ENCODE measurements around the gene PHF11. TPM values are rescaled to one million over a fixed set of nuclear protein-coding genes. Genes with fewer than 3 reads are reported as not detected.
A peak's percentile ranks its signal among the peaks of the same experiment; 100 is the strongest.
"Not testable (repeated sequence)": the region's sequence is repeated elsewhere in the genome, so short reads cannot be mapped to it uniquely, and the experiment has no call there.

PHF11 gene
- total and polyA plus RNA-seq, 2 donors: 38.1 to 41.2 TPM

DNA sequence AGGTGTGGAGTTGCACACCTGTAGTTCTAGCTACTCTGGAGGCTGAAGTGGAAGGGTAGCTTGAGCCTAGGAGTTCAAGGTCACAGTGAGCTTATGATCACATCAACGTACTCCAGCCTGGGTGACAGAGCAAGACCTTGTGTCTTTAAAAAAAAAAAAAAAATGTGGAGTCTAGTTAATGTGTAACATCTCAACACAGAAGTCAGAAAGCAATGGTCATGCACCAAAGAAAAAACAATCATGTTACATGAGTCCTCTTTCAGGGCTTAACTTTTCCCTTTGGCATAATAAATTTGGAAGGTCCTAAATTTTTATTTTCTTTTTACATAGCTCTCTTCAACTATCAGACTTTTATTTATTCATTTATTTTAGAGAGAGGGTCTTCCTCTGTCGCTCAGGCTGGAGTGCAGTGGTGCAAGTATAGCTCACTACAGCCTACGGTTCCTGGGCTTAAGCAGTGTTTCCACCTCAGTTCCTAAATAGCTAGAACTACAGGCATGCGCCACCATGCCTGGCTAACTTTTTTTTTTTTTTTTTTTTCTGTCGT lies 29.4 kb upstream of the PHF11 start:
- WGBS: 92% methylated on average over 5 of the region's 5 CpGs
- H3K4me3 ChIP-seq (ENCODE audit: low read depth, low read length): no peak overlapping the region
- H3K27ac ChIP-seq (ENCODE audit: low read depth): no peak overlapping the region
- peaks cover 5% of the 10 kb centered on the region for H3K36me3 ChIP-seq (ENCODE audit: insufficient read depth)
- no peaks in the 10 kb centered on the region for H3K4me1 ChIP-seq (ENCODE audit: insufficient read depth)
- no peak for DNase-seq (ENCODE audit: extremely low spot score)

DNA sequence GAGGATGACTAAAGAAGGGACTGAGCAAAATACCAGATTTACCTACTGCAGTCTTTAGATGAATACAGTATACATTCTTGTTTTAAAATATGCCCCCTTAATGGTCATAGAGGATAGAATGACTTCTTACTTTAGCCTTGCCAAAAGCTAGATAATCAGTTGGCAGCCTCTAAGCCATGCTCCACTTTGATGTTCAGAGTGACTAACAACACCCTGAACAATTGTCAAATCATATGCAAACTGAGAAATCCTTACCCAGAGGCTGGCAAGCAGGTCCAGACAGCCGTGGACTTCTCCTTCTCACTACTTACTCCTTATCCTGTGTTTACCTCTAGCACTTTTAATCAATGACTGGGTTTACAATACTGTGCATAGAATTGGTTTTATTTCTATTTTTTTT lies 23.6 kb upstream of the PHF11 start:
- H3K36me3 ChIP-seq (ENCODE audit: insufficient read depth): peaks cover 1% of the 10 kb centered on the region
- no peak for DNase-seq (ENCODE audit: extremely low spot score)
- H3K4me1 ChIP-seq (ENCODE audit: insufficient read depth): no peaks in the 10 kb centered on the region
- WGBS: 56% methylated on average over 1 of the region's 1 CpG
- H3K4me3 ChIP-seq (ENCODE audit: low read depth, low read length): no peak overlapping the region
- no peak overlapping the region for H3K27ac ChIP-seq (ENCODE audit: low read depth)

DNA sequence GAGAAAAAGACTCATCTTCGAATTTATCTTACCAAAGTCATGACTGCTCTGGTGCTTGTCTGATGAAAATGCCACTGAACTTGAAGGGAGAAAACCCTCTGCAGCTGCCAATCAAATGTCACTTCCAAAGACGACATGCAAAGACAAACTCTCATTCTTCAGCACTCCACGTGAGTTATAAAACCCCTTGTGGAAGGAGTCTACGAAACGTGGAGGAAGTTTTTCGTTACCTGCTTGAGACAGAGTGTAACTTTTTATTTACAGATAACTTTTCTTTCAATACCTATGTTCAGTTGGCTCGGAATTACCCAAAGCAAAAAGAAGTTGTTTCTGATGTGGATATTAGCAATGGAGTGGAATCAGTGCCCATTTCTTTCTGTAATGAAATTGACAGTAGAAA lies 19.2 kb upstream of the PHF11 start:
- DNase-seq (ENCODE audit: extremely low spot score): no peak
- H3K4me1 ChIP-seq (ENCODE audit: insufficient read depth): no peaks in the 10 kb centered on the region
- WGBS: 94% methylated on average over 7 of the region's 7 CpGs
- no peak overlapping the region for H3K27ac ChIP-seq (ENCODE audit: low read depth)
- no peak overlapping the region for H3K4me3 ChIP-seq (ENCODE audit: low read depth, low read length)
- peaks cover 3% of the 10 kb centered on the region for H3K36me3 ChIP-seq (ENCODE audit: insufficient read depth)

DNA sequence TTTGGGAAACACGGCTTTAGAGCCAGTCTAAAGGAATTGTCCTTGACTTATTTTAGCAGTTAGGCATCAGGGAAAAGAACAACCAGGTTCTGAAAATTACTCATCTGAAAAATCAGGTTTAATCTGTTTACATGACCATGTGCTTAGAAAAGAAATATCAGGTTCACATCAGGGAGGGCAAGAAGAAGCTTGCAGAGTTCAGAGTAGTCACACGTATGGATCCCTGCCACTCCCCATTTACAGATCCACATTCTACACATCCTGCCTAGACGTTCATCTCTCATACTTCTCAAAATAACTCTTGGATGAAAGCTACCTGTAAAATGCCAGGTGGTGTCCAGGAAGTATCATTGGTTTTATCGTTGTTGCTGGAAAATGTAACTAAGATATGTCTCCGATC lies 14.0 kb upstream of the PHF11 start:
- Histone ChIP-seq H3K36me3 (ENCODE audit: insufficient read depth) (peaks cover 2% of the 10 kb centered on the region), H3K4me1 (ENCODE audit: insufficient read depth) (no peaks in the 10 kb centered on the region), H3K27ac (ENCODE audit: low read depth) (no peak overlapping the region), H3K4me3 (ENCODE audit: low read depth, low read length) (no peak overlapping the region)
- no peak for DNase-seq (ENCODE audit: extremely low spot score)
- 71% methylated on average over 5 of the region's 5 CpGs for WGBS

DNA sequence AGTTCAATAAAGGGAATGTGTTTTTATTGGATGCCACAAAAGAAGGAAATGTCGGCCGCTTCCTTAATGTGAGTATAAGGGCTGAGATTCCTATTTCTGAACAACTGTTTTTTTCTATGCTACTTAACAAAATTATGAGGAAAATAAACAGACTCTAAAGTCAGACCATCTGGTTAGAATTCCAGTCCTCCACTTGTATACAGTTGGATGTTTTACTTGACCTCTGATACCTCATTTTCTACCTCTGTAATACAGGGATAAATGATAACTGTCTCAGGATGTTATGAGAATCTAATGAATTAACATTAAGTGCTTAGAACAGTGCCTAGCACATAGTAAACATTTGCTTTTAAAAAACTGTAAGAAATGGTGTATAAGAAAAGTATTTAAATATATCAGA lies 7.2 kb upstream of the PHF11 start:
- no peaks in the 10 kb centered on the region for H3K36me3 ChIP-seq (ENCODE audit: insufficient read depth)
- H3K4me1 ChIP-seq (ENCODE audit: insufficient read depth): no peaks in the 10 kb centered on the region
- no peak overlapping the region for H3K4me3 ChIP-seq (ENCODE audit: low read depth, low read length)
- DNase-seq (ENCODE audit: extremely low spot score): no peak
- WGBS: 79% methylated on average over 2 of the region's 2 CpGs
- no peak overlapping the region for H3K27ac ChIP-seq (ENCODE audit: low read depth)

DNA sequence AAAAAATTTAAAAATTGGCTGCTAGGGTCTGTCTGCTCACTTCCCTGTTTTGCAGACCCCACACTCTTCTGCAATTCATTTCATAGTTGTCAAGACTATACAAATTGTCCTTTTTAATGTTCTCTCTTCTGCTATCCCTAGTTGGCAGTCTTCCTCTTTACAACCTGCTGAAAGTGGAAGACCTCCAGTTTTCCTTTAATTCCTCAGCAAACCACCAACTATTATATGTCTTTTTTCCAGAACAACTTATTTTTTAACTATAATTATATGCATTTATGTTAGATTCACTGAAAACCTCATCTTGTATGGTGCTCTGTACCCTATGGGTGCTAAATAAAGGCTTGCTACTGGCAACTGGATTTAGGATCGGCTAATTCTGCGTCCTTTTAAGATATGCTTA lies 1.1 kb upstream of the PHF11 start:
- 51% methylated on average over 2 of the region's 2 CpGs for WGBS
- Histone ChIP-seq H3K4me1 (ENCODE audit: insufficient read depth) (no peaks in the 10 kb centered on the region), H3K27ac (ENCODE audit: low read depth) (no peak overlapping the region), H3K4me3 (ENCODE audit: low read depth, low read length) (peak overlapping the region; percentile 65), H3K36me3 (ENCODE audit: insufficient read depth) (no peaks in the 10 kb centered on the region)
- DNase-seq (ENCODE audit: extremely low spot score): no peak

DNA sequence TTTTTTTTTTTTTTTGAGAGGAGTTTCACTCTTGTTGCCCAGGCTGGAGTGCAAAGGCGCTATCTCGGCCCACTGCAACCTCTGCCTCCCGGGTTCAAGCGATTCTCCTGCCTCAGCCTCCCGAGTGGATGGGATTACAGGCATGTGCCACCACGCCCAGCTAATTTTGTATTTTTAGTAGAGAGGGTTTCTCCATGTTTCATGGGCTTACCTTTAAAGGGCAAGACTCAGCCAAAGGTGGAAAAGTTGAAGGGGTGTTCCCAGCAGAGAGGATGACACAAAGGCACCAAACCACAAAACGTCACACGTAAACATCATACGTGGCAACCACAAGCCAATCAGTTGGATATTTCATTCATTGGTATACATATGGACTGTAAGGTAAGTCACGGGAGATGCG lies 1.1 kb downstream of the PHF11 start:
- WGBS: 72% methylated on average over 11 of the region's 11 CpGs
- H3K4me1 ChIP-seq (ENCODE audit: insufficient read depth); H3K27ac ChIP-seq (ENCODE audit: low read depth); DNase-seq (ENCODE audit: extremely low spot score); H3K36me3 ChIP-seq (ENCODE audit: insufficient read depth); H3K4me3 ChIP-seq (ENCODE audit: low read depth, low read length): not testable (repeated sequence)

DNA sequence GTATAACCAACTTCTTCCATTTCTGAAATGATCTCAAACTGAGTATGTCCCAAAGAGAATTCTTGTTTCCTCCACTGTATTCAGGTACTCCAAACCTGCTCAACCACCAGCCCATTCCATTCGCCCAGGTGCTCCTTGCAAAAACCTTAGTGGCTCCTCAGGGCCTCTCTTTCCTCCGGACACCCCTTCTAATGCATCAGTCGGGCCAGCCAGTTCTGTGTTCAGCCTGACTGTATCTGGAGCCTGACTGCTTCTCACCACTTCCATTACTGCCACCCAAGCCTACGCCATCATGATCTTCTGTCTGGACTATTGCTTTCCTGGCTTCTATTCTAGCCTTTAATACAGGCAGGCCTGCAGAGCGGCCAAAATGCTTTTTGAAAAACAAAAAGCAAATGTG lies 1.5 kb downstream of the PHF11 start:
- Histone ChIP-seq H3K27ac (ENCODE audit: low read depth) (no peak overlapping the region), H3K36me3 (ENCODE audit: insufficient read depth) (no peaks in the 10 kb centered on the region), H3K4me3 (ENCODE audit: low read depth, low read length) (no peak overlapping the region), H3K4me1 (ENCODE audit: insufficient read depth) (no peaks in the 10 kb centered on the region)
- WGBS: 81% methylated on average over 5 of the region's 5 CpGs
- no peak for DNase-seq (ENCODE audit: extremely low spot score)

DNA sequence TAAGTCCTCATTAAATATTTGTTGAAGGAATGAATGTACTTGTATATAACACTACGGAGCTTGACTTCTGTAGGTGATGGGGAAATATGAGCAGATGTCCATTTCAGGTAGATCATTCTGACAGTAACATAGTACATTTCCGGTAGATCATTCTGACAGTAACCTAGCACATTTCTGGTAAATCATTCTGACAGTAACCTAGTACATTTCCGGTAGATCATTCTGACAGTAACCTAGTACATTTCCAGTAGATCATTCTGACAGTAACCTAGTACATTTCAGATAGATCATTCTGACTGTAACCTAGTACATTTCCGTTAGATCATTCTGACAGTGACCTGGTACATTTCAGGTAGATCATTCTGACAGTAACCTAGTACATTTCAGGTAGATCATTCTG lies 2.5 kb downstream of the PHF11 start:
- H3K27ac ChIP-seq (ENCODE audit: low read depth): no peak overlapping the region
- H3K36me3 ChIP-seq (ENCODE audit: insufficient read depth): no peaks in the 10 kb centered on the region
- H3K4me3 ChIP-seq (ENCODE audit: low read depth, low read length): no peak overlapping the region
- H3K4me1 ChIP-seq (ENCODE audit: insufficient read depth): no peaks in the 10 kb centered on the region
- WGBS: 86% methylated on average over 4 of the region's 4 CpGs
- no peak for DNase-seq (ENCODE audit: extremely low spot score)

DNA sequence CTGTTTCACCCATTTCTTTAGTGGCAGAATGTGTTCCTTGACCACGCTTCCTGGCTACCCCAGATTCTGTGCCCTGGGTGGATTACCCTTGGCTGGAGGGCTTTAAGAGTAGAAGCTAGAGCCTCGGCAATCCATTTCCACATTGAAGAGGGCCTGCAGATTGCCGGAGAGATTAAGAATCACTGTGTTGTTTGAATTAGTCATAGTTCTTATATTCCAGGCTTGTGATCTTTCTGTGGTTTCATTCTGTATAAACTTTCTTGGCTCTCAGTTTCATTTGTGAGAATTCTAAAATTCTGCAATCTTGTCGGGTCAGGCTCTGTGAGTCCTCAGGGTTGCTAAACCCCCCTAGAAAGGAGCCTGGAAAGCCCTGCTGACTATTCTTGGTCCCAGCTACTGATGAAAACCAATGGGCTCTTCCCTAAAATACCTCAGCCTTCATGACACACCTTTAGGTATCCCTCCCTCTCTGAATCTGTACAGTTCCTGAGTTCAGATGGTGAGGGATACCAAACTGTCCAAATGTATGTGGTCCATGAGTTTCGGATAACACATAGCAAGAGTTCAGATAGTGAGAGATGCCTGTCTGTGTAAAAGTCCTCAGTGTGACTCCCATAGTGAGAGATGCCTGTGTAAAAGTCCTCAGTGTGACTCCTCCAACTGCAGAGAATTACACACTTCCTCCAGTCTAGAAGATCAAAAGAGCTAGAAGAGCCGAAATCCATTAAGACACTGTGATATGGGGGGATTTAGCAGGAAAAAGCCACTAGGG lies 4.3 kb downstream of the PHF11 start:
- H3K36me3 ChIP-seq (ENCODE audit: insufficient read depth): no peaks in the 10 kb centered on the region
- no peak for DNase-seq (ENCODE audit: extremely low spot score)
- H3K4me3 ChIP-seq (ENCODE audit: low read depth, low read length): no peak overlapping the region
- peak overlapping the region; percentile 6 for H3K27ac ChIP-seq (ENCODE audit: low read depth)
- WGBS: 53% methylated on average over 6 of the region's 6 CpGs
- H3K4me1 ChIP-seq (ENCODE audit: insufficient read depth): no peaks in the 10 kb centered on the region

DNA sequence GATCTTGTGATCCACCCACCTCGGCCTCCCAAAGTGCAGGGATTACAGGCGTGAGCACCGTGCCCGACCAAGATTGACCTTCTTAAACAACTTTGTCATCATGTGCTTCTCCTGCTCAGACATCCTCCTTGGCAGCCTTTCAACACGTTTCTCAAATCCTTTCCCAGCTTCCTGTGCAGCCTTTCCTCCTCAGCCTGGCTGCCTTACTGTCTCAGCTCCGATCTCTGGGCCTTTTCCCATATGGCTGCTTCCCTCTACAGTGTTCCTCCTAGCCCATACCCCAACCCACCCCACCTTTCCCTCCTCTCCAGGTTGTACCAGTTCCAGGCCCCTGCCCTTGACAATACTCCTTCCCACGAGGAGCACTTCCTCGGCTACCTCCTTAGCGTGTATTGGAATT lies 7.2 kb downstream of the PHF11 start:
- Histone ChIP-seq H3K36me3 (ENCODE audit: insufficient read depth) (peaks cover 3% of the 10 kb centered on the region), H3K27ac (ENCODE audit: low read depth) (no peak overlapping the region), H3K4me3 (ENCODE audit: low read depth, low read length) (no peak overlapping the region), H3K4me1 (ENCODE audit: insufficient read depth) (no peaks in the 10 kb centered on the region)
- 60% methylated on average over 9 of the region's 9 CpGs for WGBS
- no peak for DNase-seq (ENCODE audit: extremely low spot score)

DNA sequence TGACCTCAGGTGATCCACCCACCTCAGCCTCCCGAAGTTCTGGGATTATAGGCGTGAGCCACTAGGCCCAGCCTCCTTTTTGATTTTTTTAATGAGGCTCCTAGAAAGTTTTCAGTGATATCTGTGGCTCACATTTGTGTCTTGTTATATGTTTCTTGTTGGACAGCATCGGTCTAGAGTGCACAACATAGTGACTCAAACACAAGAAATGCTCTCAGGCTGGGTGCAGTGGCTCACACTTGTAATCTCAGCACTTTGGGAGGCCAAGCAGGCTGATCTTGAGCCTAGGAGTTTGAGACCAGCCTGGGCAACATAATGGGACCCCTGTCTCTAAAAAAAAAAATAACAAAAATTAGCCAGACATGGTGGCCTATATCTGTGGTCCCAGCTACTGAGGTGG lies 8.2 kb downstream of the PHF11 start:
- peaks cover 3% of the 10 kb centered on the region for H3K36me3 ChIP-seq (ENCODE audit: insufficient read depth)
- 96% methylated on average over 3 of the region's 3 CpGs for WGBS

DNA sequence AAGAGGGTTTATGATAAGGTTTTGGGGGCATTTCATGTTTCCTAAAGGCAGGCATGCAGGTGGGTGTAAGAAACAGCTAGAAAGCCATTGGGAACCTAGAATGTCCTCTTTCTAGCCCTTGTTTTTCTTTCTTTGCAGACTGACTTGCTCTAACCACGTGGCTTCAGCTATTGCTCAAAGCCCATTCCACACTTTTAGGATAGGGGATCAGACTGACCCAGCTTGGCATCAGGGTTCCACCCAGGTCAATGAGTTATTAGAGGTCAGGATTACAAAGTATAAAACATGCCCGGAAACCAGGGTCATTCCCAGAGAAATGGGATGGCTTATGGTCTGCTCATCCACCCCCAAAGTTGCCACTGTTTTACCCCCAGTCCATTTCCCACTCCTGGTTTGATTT lies 16.8 kb downstream of the PHF11 start:
- peaks cover 3% of the 10 kb centered on the region for H3K36me3 ChIP-seq (ENCODE audit: insufficient read depth)

More for the DNA sequence above, 8.2 kb downstream of the PHF11 start:
- H3K27ac ChIP-seq (ENCODE audit: low read depth): no peak overlapping the region
- no peaks in the 10 kb centered on the region for H3K4me1 ChIP-seq (ENCODE audit: insufficient read depth)
- H3K4me3 ChIP-seq (ENCODE audit: low read depth, low read length): no peak overlapping the region
- no peak for DNase-seq (ENCODE audit: extremely low spot score)

DNA sequence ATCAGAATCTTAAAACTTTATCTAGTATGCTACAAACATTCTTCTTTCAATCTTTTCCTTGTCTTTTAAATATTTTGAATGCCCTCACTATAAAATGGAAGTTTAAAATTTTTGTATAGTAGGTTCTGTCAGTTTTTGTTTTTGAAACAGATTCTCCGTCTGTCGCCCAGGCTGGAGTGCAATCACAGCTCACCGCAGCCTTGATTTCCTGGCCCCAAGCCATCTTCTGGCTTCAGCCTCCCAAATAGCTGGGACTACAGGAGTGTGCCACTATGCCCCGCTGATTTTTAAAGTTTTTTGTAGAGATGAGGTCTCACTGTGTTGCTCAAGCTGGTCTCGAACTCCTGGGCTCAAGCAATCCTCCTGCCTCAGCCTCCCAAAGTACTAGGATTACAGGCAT lies 20.7 kb downstream of the PHF11 start:
- WGBS: 89% methylated on average over 5 of the region's 5 CpGs
- H3K27ac ChIP-seq (ENCODE audit: low read depth): no peak overlapping the region
- H3K4me1 ChIP-seq (ENCODE audit: insufficient read depth): no peaks in the 10 kb centered on the region
- H3K36me3 ChIP-seq (ENCODE audit: insufficient read depth): peaks cover 5% of the 10 kb centered on the region
- DNase-seq (ENCODE audit: extremely low spot score): no peak
- H3K4me3 ChIP-seq (ENCODE audit: low read depth, low read length): no peak overlapping the region

More for the DNA sequence above, 16.8 kb downstream of the PHF11 start:
- Histone ChIP-seq H3K27ac (ENCODE audit: low read depth) (no peak overlapping the region), H3K4me3 (ENCODE audit: low read depth, low read length) (no peak overlapping the region), H3K4me1 (ENCODE audit: insufficient read depth) (no peaks in the 10 kb centered on the region)
- no peak for DNase-seq (ENCODE audit: extremely low spot score)
- WGBS: 86% methylated on average over 2 of the region's 2 CpGs
